Stomach (tissue), 4 donors: Measurements from ENCODE around the gene PXMP4.

ENCODE experiments used
- CTCF ChIP-seq, 7 experiments: fragments of 450-650 bp in 4 of 7; fragments of 200-600 bp in 3 of 7; sonication (generic) in 3 of 7; IDR thresholded peaks; one replicate each; pipeline ENCODE4 v1.5.1; 2016 to 2019; ENCODE audit warnings: antibody characterized with exemption in 7 of 7, control low read depth in 2 of 7, mild to moderate bottlenecking in 1 of 7
- EP300 ChIP-seq: sonication (generic); formaldehyde crosslinking; IDR thresholded peaks from one replicate; pipeline ENCODE4 v1.6.1; 2017; ENCODE audit warnings: antibody characterized with exemption
- POLR2A ChIP-seq, 4 donors: fragments of 450-650 bp; IDR thresholded peaks; one replicate each; pipeline ENCODE4 v1.6.1; 2016; ENCODE audit warnings: antibody characterized with exemption in 4 of 4, control low read depth in 2 of 4, mild to moderate bottlenecking in 1 of 4, moderate library complexity in 1 of 4
- POLR2AphosphoS5 ChIP-seq, 3 donors: sonication (generic); formaldehyde crosslinking; IDR thresholded peaks; one replicate each; pipeline ENCODE4 v1.6.1; 2016; ENCODE audit warnings: antibody characterized with exemption in 3 of 3

- no peak for TF ChIP-seq CTCF (IDR thresholded peaks at IDR 0.05)
- TF ChIP-seq EP300, result no peak
- TF ChIP-seq POLR2AphosphoS5 (IDR thresholded peaks at IDR 0.05), result no peak
- TF ChIP-seq POLR2A (IDR thresholded peaks at IDR 0.05), result no peak
Measured at GRCh38 chr20:33709398-33709797, 10.7 kb downstream of the PXMP4 start.
